Esophagus squamous epithelium (tissue), 4 donors: Measurements from ENCODE around the gene EIF2A.

Experiments used
- CTCF ChIP-seq, 6 experiments: fragments of 450-650 bp in 4 of 6; fragments of 200-600 bp in 2 of 6; sonication (generic) in 2 of 6; IDR thresholded peaks; one replicate each; pipeline ENCODE4 v1.5.1; 2016 to 2019; ENCODE audit warnings: antibody characterized with exemption in 6 of 6, mild to moderate bottlenecking in 4 of 6, moderate library complexity in 4 of 6
- POLR2A ChIP-seq, 4 donors: fragments of 450-650 bp; IDR thresholded peaks; one replicate each; pipeline ENCODE4 v1.6.1; 2017; ENCODE audit warnings: antibody characterized with exemption in 4 of 4, mild to moderate bottlenecking in 4 of 4, moderate library complexity in 3 of 4

GRCh38 chr3:150564243-150564642, 17.7 kb downstream of the EIF2A start:
- TF ChIP-seq POLR2A (IDR thresholded peaks at IDR 0.05), result no peak
- TF ChIP-seq CTCF (IDR thresholded peaks at IDR 0.05), result no peak
